ENCODE results near the gene CISH.
A peak's percentile ranks its signal among the peaks of the same experiment; 100 is the strongest.

Gene CISH

DNA sequence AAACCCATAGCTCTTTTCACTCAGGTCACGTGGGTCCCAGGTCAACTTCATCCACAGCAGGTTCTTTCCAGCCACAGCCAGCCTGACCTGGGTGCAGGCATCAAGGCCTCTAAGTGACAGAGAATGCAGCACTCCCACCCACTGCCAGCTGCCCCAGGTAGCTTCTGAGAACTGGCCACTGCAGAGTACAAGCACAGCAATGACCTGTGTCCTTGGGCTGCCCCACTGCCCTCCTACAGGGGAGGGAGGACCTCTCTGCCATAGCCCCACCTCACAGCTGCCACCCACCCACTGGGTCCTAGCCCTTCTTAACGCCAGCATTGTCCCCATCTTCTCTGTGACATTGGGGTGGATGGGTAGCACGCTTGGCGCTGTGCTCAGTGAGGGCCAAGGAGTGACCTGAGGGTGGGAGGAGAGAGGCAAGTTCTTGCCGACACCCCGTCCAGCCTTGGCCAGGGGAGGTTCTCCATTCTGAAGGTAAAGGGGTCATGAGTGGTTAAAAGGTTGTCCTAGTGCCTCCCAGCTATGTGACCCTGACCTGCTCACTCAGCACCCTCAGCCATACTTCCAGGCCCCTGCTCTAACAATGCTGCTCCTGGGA is 12.4 kb downstream of the CISH start:
- no peak for DNase-seq (ENCODE audit: low read depth)

DNA sequence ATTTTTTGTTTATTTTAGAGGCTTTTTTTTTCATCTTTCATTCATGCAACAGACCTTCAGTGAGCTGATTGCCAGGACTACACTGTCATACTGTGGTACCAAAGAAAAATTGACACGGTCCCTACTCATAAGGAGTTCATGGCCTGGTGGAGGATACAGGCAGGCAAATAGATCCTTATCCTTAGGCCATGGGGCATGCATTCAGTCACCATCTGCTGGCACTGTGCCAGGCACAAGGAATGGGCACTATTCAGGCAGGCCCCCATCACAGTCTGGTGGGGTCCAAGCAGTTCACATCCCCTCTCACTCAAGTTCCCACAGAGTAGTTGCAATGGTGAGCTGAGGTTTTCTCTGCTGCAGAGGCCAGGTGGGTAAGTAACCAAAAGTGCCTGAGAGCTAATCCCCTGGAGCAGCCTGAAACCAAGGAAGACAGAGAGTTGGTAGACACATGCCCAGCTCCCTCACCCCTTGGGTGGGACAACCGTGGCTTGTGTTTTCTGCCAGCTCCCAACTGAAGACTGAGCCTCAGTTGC is 17.3 kb downstream of the CISH start:
- DNase-seq (ENCODE audit: low read depth) = no peak

DNA sequence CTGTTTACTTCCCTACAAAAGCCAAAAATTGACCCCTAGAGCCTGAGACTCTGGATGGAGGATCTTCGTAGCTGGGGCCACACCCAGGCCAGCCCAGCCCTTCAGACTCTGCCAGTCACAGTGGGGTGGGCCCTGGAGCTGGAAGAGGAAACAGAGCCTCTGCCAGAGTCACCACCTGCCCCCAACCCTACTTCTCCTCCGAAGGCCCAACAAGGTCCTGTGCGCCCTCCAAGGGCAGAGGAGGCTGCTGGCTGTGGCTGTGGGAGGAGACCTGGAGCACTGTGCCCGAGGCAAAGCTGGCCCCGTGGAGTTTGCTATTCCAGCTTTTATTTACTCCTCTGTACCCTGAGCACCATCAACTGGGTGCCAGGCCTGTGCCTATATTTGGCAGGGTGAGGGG is 19.0 kb downstream of the CISH start:
- no peak for DNase-seq (ENCODE audit: low read depth)

DNA sequence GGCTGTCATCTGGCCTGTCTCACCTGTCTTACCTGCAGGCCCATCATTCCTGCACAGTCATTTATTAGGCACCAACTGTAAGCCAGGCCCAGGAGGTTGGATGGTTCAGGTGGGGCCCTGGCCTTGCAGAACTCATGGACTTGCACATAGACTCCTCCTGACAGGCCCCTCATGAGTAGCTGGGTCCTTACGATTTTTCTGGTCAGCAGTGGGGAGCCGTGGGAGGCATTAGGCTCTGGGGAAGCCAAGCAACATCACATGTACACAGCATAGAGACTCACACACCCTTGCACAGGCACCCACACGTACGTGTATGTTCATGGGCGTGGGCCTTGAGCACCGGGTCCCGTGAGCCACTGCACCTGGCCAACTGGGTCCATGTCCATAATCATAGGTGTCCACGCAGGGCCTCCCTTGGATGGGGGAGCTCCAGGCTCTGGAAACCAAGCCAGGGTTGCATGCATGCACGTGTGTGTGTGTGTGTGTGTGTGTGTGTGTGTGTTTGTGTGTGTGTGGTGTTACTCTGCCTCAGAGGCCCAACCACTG is 20.3 kb downstream of the CISH start:
- no peak for DNase-seq (ENCODE audit: low read depth)

DNA sequence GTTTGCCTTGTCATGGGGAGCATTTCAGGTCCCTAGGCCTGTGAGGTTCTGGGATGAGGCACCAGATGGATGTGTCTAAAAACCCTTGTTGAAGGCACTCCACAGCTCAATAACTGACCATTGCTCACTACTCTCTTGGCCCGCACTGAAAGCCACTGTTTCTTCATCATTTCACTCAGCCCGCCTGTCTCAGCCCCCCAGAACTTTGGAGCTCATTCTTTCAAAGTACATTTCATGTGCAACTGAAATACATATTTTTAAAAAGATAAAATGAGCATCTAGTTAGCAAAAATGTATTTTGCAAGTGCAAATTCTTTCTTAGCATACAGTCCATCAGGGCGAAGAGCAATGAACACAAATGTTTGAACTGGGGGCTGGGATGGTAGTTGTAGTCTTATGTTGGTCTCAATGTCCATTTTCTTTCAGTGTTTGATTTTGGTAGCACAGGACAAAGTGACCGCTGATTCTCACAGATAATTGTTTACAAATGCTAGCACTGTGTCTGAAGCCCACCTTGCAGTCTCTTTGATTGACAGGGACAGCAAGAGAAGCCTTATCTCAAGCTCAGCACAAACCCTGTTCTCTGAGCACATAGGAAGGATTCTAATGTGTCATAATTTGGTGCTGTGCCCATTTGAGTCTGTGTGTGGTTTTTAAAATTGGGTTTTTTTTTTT is 22.7 kb downstream of the CISH start:
- no peak for DNase-seq (ENCODE audit: low read depth)

DNA sequence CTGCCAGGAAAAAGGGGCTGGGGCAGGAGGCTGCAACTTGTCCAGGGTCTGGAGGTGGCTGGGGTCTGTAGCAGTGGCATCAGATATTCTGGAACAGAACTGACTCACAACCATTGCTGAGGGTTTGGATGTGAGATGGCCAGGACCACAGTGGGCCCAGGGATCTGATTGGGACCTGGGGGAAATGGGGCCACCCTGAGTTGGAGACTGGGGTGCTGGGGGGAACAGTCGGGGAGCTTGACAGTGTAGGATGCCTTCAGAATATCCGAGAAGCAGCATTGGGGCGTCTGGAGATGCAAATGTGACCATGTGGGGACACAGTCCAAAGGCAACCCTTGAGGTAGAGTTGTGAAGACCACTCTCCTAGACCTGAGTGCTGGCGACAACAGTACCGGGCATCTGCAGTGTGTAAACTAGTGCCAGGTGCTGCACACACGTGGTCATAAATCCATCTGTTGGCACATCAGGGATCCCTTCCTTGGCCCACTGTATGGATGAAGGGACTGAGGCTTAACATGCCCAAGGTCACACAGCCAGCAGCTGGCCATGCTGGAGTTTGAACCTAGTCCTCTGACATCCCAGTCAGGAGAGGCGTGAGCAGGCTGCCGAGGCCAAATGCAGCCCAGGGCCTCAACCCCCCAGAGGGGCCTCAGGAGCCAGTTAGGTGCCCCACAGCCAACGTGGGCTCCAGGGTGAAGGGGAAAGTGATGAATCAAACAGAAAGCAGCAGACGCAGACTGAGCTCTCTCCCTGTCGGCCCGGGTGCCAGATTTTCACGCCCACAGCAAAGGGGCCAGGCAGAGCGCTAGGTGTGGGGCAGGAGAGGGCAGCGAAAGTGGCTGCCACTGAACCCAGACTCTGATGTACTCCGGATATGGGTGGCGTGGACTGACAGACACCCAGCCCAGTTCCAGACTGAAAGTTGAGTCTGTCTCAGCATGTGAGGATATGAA is 23.5 kb downstream of the CISH start:
- DNase-seq (ENCODE audit: low read depth) = peak; percentile 72

DNA sequence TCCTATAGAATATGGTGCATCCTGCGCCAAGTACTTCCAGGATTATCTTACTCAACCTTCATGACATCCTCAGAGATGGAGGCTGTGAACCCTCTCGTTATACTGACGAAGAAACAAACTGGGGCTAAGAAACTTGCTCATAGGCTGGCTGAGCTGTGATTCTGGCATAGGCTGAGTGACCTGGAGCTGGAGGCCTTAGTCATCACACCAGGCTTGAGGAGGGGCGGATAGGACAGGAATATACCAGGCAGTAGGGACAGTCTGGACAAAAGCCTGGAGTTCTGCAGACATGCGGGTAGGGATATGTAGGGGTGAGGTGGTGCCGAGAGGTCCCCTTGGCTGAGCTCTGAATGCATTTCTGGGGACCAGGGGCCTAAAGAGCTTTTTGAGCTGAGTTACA is 24.2 kb downstream of the CISH start:
- no peak for DNase-seq (ENCODE audit: low read depth)

DNA sequence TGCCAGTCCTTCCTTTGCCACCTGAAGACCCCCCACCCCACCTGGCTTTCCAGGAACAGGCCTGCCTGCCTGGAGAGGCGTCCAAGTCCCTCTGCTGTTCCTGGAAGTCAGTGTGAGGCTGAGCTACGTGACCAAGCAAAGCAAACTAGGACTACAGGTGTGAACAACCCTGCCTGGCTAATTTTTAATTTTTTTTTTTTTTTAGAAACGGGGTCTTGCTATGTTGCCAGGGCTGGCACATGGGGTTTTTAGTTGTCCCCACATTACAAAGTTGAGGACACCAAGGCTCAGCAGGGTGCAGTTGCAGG is 24.9 kb downstream of the CISH start:
- DNase-seq (ENCODE audit: low read depth) = no peak

DNA sequence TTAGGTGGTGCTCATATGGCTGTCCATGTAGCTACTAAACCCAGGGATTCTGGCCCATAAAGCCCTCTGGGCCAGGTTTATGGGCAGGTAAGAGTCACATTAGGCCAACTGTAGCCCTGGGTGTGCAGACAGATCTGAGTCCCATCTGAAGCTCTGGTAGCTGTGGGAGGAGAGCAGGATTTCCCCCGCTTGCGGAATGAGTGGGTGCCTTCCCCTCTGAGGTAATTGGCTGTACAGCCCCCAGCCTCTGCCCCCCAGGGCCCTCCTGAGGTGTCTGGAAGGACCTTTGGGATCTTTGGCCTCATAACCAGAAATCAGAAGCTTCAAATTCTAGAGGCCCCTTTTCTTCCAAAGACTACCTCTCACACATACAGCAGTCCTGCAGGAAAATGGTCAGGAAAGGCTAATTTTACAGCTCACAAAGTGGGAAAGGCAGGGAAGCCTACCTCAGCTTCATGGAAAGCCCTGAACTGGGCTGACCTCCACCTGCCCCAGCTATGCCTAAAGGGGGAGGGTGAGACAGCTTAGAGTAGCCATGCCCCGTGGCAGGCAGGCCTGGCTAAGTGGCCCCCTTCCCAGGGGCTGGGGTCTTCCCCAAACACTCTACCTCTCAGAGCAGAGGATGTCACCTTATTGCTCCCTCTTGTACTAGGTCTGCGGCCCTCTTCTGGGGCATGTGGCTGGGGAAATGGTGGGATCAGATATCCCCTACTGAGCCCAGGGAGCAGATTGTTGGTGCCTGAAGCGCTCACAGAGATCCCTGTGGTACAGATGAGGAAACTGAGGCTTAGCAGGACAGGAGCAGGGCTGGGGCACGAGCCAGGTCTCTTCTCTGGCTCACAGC is 25.4 kb downstream of the CISH start:
- no peak for DNase-seq (ENCODE audit: low read depth)

DNA sequence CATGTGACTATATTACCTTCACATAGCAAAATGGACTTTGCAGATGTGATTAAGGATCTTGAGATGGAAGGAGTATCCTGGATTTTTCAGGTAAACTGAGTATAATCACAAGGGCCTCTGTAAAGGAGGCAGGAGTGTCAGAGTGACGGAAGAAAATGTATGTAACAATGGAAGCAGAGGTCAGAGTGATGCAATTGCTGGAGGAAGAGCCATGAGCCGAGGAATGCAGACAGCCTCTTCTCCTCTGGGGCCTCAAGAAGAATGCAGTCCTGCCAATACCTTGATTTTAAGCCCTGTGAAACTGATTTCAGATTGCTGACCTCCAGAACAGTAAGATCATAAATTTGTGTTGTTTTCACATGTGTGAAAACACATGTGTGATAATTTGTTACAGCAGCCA is 27.2 kb downstream of the CISH start:
- no peak for DNase-seq (ENCODE audit: low read depth)

DNA sequence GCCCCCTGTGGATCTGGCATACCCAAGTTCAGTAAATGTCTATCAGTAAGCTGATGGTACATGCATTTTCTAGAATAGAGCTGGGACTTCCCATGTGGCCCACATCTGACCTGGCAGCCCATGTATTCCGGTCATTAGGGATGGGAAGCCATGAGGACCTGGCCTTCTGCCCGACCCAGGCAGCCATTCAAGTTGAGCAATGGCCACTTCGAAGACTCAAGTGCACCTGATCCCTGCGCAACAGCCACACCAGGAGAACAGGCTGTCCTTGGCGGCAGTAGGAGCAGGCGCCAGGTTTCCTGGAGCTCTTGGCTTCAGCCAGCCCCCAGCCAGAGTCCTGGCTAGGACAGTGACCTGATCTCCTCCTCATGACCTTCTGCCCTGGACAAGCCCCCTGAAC is 27.7 kb downstream of the CISH start:
- no peak for DNase-seq (ENCODE audit: low read depth)

DNA sequence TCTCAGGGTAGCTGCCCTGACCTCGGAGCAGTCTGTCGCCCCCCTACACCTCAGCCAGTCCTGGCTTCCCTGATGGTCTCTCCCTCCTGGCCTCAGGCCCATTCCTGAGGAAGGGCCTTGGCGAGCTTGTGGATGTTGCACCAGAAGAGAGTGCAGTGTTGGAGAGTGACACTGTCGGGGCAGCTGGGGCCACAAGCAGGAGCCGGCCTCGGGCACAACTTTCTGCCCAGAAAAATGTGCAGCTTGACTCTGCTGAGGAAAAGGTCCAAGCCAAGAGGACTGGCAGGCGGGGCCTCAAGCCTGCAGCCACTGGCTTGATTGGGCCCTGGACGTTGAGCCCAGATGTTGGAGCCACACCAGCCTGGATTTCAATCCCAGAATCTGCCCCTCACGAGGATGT is 29.5 kb downstream of the CISH start:
- no peak for DNase-seq (ENCODE audit: low read depth)

DNA sequence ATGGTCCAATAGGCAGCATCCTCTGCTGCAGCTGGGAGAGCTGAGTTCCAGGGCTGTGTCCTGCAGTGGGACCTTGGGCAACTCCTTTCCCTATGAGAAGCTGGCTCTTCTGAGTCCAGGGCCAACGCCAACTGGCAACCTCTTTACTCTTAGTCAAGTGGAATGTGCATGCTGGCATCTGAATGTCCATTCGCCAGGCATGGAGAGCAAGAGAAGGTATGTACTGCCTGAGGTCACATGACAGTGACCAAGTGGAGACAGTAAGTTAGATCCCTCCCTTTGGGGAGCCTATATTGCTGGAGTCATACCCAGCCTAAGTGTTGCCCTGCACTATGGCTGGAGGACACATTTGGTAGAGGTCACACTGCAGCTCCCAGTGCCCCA is 30.1 kb downstream of the CISH start:
- DNase-seq (ENCODE audit: low read depth) = no peak

DNA sequence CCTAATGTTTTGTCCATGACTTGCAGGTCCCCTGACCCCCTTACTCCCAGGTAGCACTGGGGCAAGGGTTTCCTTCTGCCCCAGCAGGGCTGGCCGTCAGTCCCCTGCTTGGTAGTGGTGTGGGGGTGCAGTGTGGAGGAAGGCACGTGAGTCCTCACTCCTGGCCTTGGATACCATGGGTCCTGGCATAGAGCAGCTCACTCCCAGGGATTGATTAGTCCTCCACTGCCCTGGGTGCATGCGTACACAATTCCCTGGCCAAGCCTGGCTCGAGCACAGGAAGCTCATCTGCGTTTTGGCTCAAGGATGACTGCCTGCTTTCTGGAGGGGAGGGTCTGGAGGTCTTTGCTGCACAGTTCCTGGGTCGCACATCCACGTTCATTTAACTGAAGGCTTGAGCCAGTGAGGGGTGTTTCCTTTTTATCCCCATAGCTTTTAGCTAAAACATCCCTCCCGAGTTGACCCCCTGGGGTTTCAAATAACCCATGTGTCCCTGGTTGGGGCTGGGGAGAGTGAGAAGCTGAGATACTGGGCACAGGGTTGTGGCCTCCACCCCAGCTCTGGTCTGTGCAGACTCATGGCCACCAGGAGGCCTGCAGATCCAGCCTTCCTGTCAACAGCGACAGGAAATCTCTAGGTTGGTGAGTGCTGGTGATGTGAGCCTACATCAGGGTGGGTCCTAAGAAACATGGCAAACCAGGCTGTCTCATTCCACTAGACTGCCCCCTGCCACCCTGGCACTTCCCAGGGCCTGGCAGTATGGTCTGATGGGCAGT is 30.7 kb downstream of the CISH start:
- DNase-seq (ENCODE audit: low read depth) = no peak

DNA sequence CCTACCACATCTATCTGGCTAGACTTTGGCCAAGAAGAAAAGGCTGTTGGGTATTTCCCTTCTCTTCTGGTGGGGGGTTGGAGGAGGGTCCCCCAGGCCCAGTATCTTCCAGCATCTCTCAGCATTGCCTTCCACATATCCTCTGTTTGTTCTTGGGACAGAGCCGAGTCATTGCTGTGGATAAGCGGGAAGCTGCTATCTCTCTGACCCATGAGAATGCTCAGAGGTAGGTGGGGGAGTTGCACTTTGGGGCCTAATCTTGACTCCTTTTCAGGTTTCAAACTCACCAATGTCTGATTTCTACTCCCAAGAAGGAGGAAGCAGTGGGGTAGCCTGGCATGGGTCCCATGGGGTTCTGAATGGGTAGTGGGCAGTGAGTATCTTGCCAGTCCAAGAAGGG is 34.2 kb downstream of the CISH start:
- DNase-seq (ENCODE audit: low read depth) = no peak

DNA sequence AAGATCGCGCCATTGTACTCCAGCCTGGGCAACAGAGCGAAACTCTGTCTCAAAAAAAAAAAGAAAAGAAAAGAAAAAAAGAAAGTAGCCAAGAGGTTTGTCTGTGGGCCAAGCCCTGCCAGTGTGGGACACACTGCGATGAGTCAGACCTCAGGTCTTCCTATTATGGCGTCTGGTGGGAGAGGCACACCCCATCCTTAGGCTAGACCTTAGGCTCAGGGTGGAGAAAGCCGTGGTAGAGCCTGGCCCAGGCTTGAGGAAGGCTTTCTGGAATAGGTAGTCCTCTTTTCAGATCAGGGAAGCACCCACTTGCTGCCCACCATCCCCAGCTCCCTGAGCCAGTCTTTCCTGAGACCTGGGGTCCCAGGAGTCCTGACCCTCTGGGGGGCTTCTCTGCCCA is 36.2 kb downstream of the CISH start:
- DNase-seq (ENCODE audit: low read depth) = no peak

DNA sequence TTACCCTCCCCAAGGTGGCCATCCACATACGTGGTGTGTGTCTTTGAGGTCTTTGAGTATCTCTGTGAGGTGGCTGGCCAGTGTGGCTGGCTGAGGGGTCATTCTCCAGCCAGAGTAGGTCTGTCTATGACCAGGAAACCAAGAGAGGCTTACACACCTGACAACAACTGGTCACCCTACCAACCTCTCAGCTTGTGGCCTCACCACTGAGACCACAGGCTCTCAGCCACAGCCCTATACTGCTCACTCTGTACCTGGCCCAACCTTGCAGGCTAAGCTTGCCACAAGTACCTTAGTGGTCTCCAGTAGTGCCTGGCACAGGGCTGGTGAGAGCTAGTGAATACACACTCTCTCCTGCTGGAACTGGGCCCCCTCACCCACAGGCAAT is 37.1 kb downstream of the CISH start:
- no peak for DNase-seq (ENCODE audit: low read depth)

DNA sequence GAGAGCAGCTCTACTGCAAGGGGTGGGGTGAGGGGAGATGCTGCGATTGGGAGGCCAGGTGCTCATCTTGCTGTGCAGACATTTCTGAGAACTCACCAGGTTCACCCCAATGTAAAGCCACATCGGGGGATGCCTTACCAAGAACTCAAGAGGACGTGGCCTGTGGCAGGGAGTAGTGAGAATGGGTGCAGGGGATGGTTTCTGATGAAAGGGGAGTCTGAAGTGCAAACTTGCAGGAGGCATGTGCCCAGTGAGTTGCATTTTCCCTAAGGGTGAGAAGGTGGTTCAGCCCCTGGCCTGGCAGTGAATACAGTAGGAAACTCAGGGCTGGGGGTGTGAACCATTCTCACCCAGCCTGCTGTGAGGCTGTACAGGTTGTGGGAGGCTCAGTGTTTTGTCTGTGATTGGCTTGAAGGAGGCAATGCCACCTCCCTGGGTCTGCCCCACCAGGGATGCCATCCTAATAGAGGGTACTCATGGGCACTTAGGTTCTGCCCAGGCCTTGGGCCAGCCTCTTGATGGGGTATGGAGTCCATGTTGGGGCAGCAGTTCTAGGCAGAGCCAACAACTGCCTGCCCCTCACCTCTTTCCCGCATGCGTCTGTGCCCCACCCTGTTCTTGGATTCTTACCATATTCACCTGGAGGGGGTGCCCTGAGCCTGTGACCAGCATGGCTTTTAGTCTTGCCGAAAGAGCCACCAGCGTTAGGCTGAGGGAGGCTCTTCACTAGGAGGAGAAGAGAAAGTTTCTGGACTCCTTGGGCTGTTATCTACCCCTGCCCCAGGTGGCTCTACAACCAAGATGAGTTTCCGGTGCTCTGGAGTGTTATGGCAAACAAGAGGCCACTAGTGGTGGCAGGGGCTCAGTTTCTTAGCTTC is 37.8 kb downstream of the CISH start:
- DNase-seq (ENCODE audit: low read depth) = peak; percentile 56

DNA sequence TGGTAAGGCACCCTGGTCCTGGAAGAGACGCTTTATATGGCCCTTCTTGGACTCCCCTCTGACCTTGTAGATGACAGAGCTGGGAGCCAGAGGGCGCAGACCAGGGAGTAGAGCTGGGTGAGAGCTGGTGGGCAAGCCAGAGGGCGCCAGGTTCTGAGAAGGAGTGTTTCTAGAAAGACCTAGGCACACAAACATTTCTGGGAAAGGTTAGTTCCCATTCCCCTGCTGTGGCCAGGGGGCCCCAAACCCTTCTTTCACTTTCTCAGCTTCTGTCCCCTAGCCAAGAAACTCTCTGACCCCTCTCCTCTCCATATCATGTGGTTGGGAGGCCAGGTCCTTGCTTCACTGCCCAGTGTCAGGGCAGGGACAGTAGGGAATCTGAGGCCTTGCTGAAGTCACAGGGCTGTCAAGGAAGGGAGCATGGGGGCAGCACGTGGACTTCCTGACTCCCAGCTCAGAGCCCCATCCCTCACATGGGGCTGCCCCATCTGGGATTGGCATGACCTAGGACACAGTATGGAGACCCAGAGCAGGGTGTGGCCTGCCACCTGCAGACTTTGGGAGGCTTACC is 38.7 kb downstream of the CISH start:
- DNase-seq (ENCODE audit: low read depth) = no peak

DNA sequence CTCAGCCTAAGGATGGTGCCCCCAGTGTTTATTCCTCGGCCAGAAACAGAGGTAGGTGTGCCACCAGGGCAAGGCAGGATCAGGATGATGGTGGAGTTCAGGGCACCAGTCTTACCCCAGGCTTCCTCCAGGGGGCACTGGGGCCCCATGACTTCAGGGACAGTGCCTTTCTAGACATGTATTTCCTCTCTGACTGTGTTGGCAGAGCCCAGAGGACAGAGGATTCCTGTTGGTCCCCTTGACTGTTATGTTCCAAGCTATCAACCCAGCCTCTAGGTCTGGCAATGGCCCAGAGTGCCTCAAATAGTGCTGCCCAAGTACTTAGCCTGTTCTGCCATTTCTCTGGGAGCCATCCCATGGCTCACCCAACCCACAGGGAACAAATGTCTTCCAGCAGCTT is 39.4 kb downstream of the CISH start:
- peak; percentile 73 for DNase-seq (ENCODE audit: low read depth)

All from activated T-helper 9 cell treated with anti-CD3 and anti-CD28 coated beads, Interleukin-2, amount 50 U/mL, for 16 hours (primary cell).